ENCODE measurements around the gene RYR1. TPM values are rescaled to one million over a fixed set of nuclear protein-coding genes. Genes with fewer than 3 reads are reported as not detected.
"Not testable (repeated sequence)": the region's sequence is repeated elsewhere in the genome, so short reads cannot be mapped to it uniquely, and the experiment has no call there.

The RYR1 gene
- total RNA-seq, 1 experiment from 2014 or later = 4.1 TPM

DNA sequence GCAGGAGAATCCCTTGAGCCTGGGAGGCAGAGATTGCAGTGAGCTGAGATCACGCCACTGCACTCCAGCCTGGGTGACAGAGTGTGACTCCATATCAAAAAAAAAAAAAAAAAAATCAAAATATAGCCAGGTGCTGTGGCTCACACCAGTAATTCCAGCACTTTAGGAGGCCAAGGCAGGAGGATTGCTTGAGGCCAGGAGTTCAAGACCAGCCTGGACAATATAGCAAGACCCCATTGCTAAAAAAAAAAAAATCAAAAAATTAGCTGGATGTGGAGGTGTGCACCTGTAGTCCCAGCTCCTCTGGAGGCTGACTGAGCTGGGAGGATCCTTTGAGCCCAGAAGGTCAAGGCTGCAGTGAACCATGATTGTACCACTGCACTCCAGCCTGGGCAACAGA is 119.7 kb downstream of the RYR1 start:
- H3K4me2 ChIP-seq (ENCODE audit: low read length); H3K9ac ChIP-seq (ENCODE audit: low read length); H3K79me2 ChIP-seq (ENCODE audit: insufficient read depth, low read length); RAD21 ChIA-PET (ENCODE audit: low non-redundant PET in 1 of 2, low total read pairs in 2 of 2, uncharacterized antibody in 2 of 2, unreplicated experiment in 2 of 2); CTCF ChIA-PET; H3K9me2 ChIP-seq (ENCODE audit: insufficient read depth); H3K36me3 ChIP-seq (ENCODE audit: control insufficient read depth in 1 of 2, insufficient read depth in 2 of 2, low read length in 2 of 2); H4K20me1 ChIP-seq (ENCODE audit: insufficient read depth); intact Hi-C loops (cut with micrococcal nuclease); H2AFZ ChIP-seq (ENCODE audit: low read depth, low read length, poor library complexity, severe bottlenecking); ATAC-seq; H3K27me3 ChIP-seq (ENCODE audit: insufficient read depth, low read length); POLR2A ChIA-PET; H3K9me3 ChIP-seq (ENCODE audit: control insufficient read depth in 1 of 2, insufficient read depth in 1 of 2, low read depth in 1 of 2, low read length in 2 of 2); H3K4me3 ChIP-seq (replicated peaks in 1 of 2; ENCODE audit: low read depth in 1 of 2, low read length in 2 of 2); BruUV-seq (replicated peaks); H3K27ac ChIP-seq (ENCODE audit: low read depth, low read length); DNase-seq (ENCODE audit: low read depth, low spot score): not testable (repeated sequence)
- H3K4me1 ChIP-seq (ENCODE audit: control insufficient read depth in 1 of 2, insufficient read depth in 2 of 2, low read length in 2 of 2) = peaks cover 0 to 11% of the 10 kb centered on the region in 2 experiments; a peak in 2 of 4 replicates

- TF ChIP-seq EGR1 (IDR thresholded peaks at IDR 0.05; ENCODE audit: low read depth) = no peak
- TF ChIP-seq ZBTB33 (IDR thresholded peaks at IDR 0.05; ENCODE audit: extremely low read depth, insufficient replicate concordance, low read length) = no peak
- no peak for TF ChIP-seq EZH2phosphoT487 (IDR thresholded peaks at IDR 0.05; ENCODE audit: borderline replicate concordance)
- no peak for TF ChIP-seq POLR2A (IDR thresholded peaks at IDR 0.05; ENCODE audit: borderline replicate concordance, extremely low read depth, insufficient read depth, insufficient read length)
- Histone ChIP-seq H3K4me3 (replicated peaks in 1 of 2; ENCODE audit: low read depth in 1 of 2, low read length in 2 of 2) (no peak overlapping the region), H3K36me3 (ENCODE audit: control insufficient read depth in 1 of 2, insufficient read depth in 2 of 2, low read length in 2 of 2) (no peaks in the 10 kb centered on the region), H3K79me2 (ENCODE audit: insufficient read depth, low read length) (no peaks in the 10 kb centered on the region), H3K27ac (ENCODE audit: low read depth, low read length) (no peak overlapping the region), H4K20me1 (ENCODE audit: insufficient read depth) (no peaks in the 10 kb centered on the region), H3K9me3 (ENCODE audit: control insufficient read depth in 1 of 2, insufficient read depth in 1 of 2, low read depth in 1 of 2, low read length in 2 of 2) (no peaks in the 10 kb centered on the region), H3K27me3 (ENCODE audit: insufficient read depth, low read length) (no peaks in the 10 kb centered on the region), H2AFZ (ENCODE audit: low read depth, low read length, poor library complexity, severe bottlenecking) (no peak overlapping the region), H3K9me2 (ENCODE audit: insufficient read depth) (no peaks in the 10 kb centered on the region), H3K4me2 (ENCODE audit: low read length) (no peak overlapping the region), H3K4me1 (ENCODE audit: control insufficient read depth in 1 of 2, insufficient read depth in 2 of 2, low read length in 2 of 2) (peaks cover 0 to 11% of the 10 kb centered on the region in 2 experiments; a peak in 2 of 4 replicates), H3K9ac (ENCODE audit: low read length) (no peak overlapping the region)
- no TSS peak for BruUV-seq (replicated peaks)
- no peak for ATAC-seq
- POLR2A ChIA-PET = no interaction called here
- intact Hi-C loops (cut with micrococcal nuclease) = no loop called here
- DNase-seq (ENCODE audit: low read depth, low spot score) = no peak
- CTCF ChIA-PET = interaction anchor here (0.7 kb wide), 1 partner anchor 79 kb away, joined by 3 read pairs; no protein-coding TSS in a partner anchor
- RAD21 ChIA-PET (ENCODE audit: low non-redundant PET in 1 of 2, low total read pairs in 2 of 2, uncharacterized antibody in 2 of 2, unreplicated experiment in 2 of 2) = no interaction called here
These were observed 121.2 kb downstream of the RYR1 start for GRCh38 chr19:38554676-38555141.

Measured in HCT116 (cell line).